Measurements from ENCODE around the gene OR10K2.
"Not testable (repeated sequence)": the region's sequence is repeated elsewhere in the genome, so short reads cannot be mapped to it uniquely, and the experiment has no call there.

OR10K2 gene

DNA sequence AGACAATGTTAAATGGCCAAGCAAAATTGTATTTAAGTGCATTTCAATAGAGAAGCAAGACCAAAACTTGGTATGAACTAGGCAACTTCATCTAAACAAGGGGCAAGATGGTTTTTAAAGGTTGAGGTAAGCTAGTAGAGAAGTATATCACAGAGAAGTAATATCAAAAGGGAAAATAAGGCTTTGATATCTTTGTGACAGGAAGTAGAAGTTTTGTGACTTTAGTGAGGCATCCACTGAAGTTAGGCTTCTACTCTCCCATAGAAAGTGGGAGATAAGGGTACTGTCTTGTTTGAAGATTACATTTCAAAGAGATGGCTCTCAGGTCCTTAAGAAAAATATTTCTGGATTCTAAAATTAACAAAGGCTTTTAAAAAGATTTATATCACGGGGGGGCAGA, 35.7 kb downstream of the OR10K2 start:
- TF ChIP-seq SPI1 (IDR thresholded peaks at IDR 0.05; ENCODE audit: low read depth, low read length) = no peak
- TF ChIP-seq PAX5 (IDR thresholded peaks at IDR 0.05; ENCODE audit: insufficient read depth, low read length, severe bottlenecking) = no peak
- no peak for TF ChIP-seq POLR2A (IDR thresholded peaks at IDR 0.05; ENCODE audit: low read depth, low read length)
- TF ChIP-seq POLR2AphosphoS5 (IDR thresholded peaks at IDR 0.05; ENCODE audit: low read depth, low read length) = no peak
- TF ChIP-seq POU2F2 (IDR thresholded peaks at IDR 0.05; ENCODE audit: low read depth, low read length) = no peak
- TF ChIP-seq TAF1 (IDR thresholded peaks at IDR 0.05; ENCODE audit: low read depth, low read length) = no peak
- DNase-seq (ENCODE audit: insufficient read length, low spot score) = no peak
- FAIRE-seq = no peak

DNA sequence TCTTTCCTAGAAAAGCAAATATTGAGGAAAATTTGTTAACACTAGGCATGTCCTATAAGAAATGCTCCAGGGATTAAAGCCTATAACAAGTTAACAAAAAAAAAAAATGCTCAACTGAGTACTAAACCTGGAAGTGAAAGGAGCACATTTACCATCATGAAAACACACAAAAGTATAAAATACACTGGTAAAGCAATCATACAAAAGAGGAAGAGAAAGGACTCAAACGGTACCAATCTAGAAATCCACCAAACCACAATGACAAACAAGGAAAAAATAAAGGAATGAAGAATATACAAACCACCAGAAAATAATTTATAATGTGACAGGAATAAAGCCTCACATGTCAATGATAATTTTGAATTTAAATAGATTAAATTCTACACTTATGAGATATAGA, 51.2 kb downstream of the OR10K2 start:
- TF ChIP-seq SPI1 (IDR thresholded peaks at IDR 0.05; ENCODE audit: low read depth, low read length) (peak; percentile 55; the same call in 1 of the 2 replicates), POLR2AphosphoS5 (IDR thresholded peaks at IDR 0.05; ENCODE audit: low read depth, low read length) (no peak), POLR2A (IDR thresholded peaks at IDR 0.05; ENCODE audit: low read depth, low read length) (no peak), TAF1 (IDR thresholded peaks at IDR 0.05; ENCODE audit: low read depth, low read length) (no peak), POU2F2 (IDR thresholded peaks at IDR 0.05; ENCODE audit: low read depth, low read length) (no peak), PAX5 (IDR thresholded peaks at IDR 0.05; ENCODE audit: insufficient read depth, low read length, severe bottlenecking) (no peak)
- DNase-seq (ENCODE audit: insufficient read length, low spot score) (no peak), FAIRE-seq (no peak)

- not testable (repeated sequence) for FAIRE-seq; DNase-seq (ENCODE audit: insufficient read length, low spot score)
These were observed 51.9 kb downstream of the OR10K2 start for GRCh38 chr1:158374101-158374500.

DNA sequence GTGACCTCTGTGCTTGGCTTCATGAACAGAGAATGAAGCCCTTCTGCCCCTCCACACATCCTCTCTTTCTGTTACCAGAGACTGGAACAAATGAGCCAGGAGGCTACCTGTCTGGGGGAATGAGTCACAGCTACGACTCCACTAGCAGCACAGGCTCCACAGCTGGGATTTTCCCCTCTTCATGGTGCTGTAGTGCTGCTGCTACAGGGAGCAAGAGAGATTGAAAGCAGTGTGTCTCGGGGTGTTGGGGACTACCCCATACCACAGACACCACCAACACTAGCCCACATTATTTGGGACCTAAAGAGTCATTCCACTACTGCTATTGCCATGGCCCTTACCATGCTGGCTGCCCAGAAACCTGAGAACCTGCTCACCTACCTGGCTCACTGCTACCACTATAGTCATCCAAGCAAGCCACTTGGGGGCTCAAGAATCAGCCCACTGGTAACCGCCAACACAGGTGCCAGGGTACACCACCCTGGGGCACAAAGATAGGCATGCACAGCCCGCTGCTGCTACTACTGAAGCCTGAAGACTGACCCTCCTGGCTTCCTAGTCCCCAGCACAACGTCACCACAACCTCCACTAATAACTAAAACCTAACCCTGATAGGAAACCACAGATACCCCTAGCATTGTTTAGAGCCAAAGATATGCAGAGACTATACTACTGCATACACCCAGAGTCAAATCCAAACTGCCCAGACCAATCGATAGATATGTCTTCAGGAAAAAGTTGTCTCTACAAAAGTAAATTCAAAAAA, 54.7 kb downstream of the OR10K2 start:
- TF ChIP-seq SPI1 (IDR thresholded peaks at IDR 0.05; ENCODE audit: low read depth, low read length) = no peak
- peak; percentile 11 for TF ChIP-seq PAX5 (IDR thresholded peaks at IDR 0.05; ENCODE audit: insufficient read depth, low read length, severe bottlenecking)
- DNase-seq (ENCODE audit: insufficient read length, low spot score) (no peak), FAIRE-seq (peak; percentile 54)

All from GM12891 (cell line).